Stomach (tissue), 9 donors: ENCODE results near the gene SSTR1. TPM values are rescaled to one million over a fixed set of nuclear protein-coding genes. Genes with fewer than 3 reads are reported as not detected.

ENCODE experiments used
- DNase-seq, 2 donors: peaks; one replicate each; pipeline versions ENCODE4 v3.0.0 to v3.0.0-alpha.2; 2013 to 2019
- H3K27ac ChIP-seq, 5 donors: fragments of 200-600 bp in 4 of 5; sonication (generic) in 4 of 5; one replicate each; pipeline ENCODE4 v1.5.1; 2013 to 2019; ENCODE audit warnings: mild to moderate bottlenecking in 1 of 5, moderate library complexity in 1 of 5
- H3K27me3 ChIP-seq, 3 donors: fragments of 200-600 bp; sonication (generic); one replicate each; pipeline ENCODE4 v1.5.1; 2017 to 2019; ENCODE audit warnings: mixed run types in 1 of 3
- H3K36me3 ChIP-seq, 4 donors: fragments of 200-600 bp; sonication (generic); 1 replicate in 3 of 4; 2 replicates in 1 of 4; pipeline ENCODE4 v1.5.1; 2016 to 2019
- H3K4me1 ChIP-seq, 4 donors: fragments of 200-600 bp; sonication (generic); one replicate each; pipeline ENCODE4 v1.5.1; 2016 to 2019
- H3K4me3 ChIP-seq, 4 donors: fragments of 200-600 bp; sonication (generic) in 3 of 4; one replicate each; pipeline ENCODE4 v1.5.1; 2016 to 2019; ENCODE audit warnings: mild to moderate bottlenecking in 1 of 4
- H3K9me3 ChIP-seq, 4 donors: fragments of 200-600 bp; sonication (generic); one replicate each; pipeline ENCODE4 v1.5.1; 2016 to 2019
- EP300 ChIP-seq: sonication (generic); formaldehyde crosslinking; IDR thresholded peaks from one replicate; pipeline ENCODE4 v1.6.1; 2017; ENCODE audit warnings: antibody characterized with exemption
- POLR2A ChIP-seq, 4 donors: fragments of 450-650 bp; IDR thresholded peaks; one replicate each; pipeline ENCODE4 v1.6.1; 2016; ENCODE audit warnings: antibody characterized with exemption in 4 of 4, control low read depth in 2 of 4, mild to moderate bottlenecking in 1 of 4, moderate library complexity in 1 of 4
- POLR2AphosphoS5 ChIP-seq, 3 donors: sonication (generic); formaldehyde crosslinking; IDR thresholded peaks; one replicate each; pipeline ENCODE4 v1.6.1; 2016; ENCODE audit warnings: antibody characterized with exemption in 3 of 3
- WGBS, 5 donors: extraction: QIAGEN DNeasy Blood & Tissue Kit in 3 of 5; methylation state at CpG; one replicate each; pipeline versions ENCODE4 v1.1.5 to v1.1.7; 2013 to 2018; 5-methylcytosine and 5-hydroxymethylcytosine counted together
- intact Hi-C: fragments of 100-400 bp; cut with DNase I; formaldehyde crosslinking; loops from one replicate; pipeline ENCODE4 v1.15.1; 2023; ENCODE audit warnings: low total_unique reads
- polyA plus RNA-seq, 3 donors: library from polyadenylated mRNA; stranded (reverse); fragments of 200-250 nt; gene quantifications; one replicate each; pipeline ENCODE4 v1.2.3, GENCODE V29; 2013
- total RNA-seq, 5 donors: library from RNA; depleted of rRNA; stranded (reverse); fragments of >200 nt; gene quantifications; one replicate each; pipeline versions ENCODE4 v1.1.0 to v1.2.3, GENCODE V29; 2014 to 2016
- TF ChIP-seq, protein P1 (sequence below), 7 experiments: fragments of 450-650 bp in 4 of 7; fragments of 200-600 bp in 3 of 7; sonication (generic) in 3 of 7; IDR thresholded peaks; one replicate each; pipeline ENCODE4 v1.5.1; 2016 to 2019; ENCODE audit warnings: antibody characterized with exemption in 7 of 7, control low read depth in 2 of 7, mild to moderate bottlenecking in 1 of 7
- donor health status: healthy with polysubstance abuse.
- donor health status: Bipolar disorder and iron deficiency.
- donor health status: healthy.

Gene SSTR1
- total and polyA plus RNA-seq, 8 donors, result 1.1 to 26.1 (median 12.7) TPM

DNA sequence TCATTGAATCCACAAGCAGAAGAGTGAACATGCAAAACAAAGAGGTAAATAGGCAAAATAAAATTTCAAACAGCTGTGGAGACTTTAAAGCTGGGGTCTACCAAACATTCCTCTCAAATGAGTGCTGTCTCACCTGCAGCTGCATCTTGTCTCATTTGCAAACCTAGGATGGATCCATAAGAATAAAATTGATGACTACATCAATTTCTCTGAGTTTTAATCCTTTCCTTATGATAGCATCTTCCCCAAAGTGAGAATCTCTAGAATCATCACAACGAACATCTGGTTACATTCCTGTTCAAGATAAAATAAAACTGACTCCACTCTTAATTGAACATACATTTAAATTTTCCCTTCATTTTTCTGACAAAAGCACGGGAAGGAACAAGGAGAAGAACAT is 18.2 kb downstream of the SSTR1 start:
- H3K27ac ChIP-seq, result no peak overlapping the region
- H3K4me1 ChIP-seq, result no peaks in the 10 kb centered on the region
- H3K9me3 ChIP-seq, result peaks cover 0 to under 1% (median 0%) of the 10 kb centered on the region in 4 donors
- TF ChIP-seq EP300, result no peak
- H3K36me3 ChIP-seq, result no peaks in the 10 kb centered on the region
- H3K4me3 ChIP-seq, result no peak overlapping the region
- no peaks in the 10 kb centered on the region for H3K27me3 ChIP-seq
- DNase-seq, result no peak
- WGBS, 5 donors, result 73 to 85% (median 83%) methylated on average over 2 of the region's 2 CpGs
- intact Hi-C loops, result no loop called here

DNA sequence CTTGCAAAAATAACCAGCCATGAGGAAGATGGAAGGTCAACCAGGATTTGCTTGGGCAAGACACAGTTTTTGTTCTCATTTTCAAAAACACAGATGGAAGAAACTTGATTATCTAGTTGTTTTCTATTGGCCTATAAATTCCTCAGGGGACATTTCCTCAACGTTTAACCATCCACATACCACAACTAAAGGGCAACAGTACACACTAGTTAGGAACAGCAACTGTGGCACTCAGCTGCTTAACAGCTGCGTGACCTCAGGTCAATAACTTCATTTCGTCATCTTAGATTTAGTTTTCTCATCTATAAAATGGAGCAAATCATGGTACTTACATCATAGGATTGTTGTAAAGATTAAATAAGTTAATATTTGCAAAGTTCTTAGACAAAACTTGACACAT is 18.7 kb downstream of the SSTR1 start:
- no peak for DNase-seq
- TF ChIP-seq EP300, result no peak
- TF ChIP-seq, protein P1, sequence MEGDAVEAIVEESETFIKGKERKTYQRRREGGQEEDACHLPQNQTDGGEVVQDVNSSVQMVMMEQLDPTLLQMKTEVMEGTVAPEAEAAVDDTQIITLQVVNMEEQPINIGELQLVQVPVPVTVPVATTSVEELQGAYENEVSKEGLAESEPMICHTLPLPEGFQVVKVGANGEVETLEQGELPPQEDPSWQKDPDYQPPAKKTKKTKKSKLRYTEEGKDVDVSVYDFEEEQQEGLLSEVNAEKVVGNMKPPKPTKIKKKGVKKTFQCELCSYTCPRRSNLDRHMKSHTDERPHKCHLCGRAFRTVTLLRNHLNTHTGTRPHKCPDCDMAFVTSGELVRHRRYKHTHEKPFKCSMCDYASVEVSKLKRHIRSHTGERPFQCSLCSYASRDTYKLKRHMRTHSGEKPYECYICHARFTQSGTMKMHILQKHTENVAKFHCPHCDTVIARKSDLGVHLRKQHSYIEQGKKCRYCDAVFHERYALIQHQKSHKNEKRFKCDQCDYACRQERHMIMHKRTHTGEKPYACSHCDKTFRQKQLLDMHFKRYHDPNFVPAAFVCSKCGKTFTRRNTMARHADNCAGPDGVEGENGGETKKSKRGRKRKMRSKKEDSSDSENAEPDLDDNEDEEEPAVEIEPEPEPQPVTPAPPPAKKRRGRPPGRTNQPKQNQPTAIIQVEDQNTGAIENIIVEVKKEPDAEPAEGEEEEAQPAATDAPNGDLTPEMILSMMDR (IDR thresholded peaks at IDR 0.05), result no peak
- TF ChIP-seq POLR2AphosphoS5 (IDR thresholded peaks at IDR 0.05), result no peak
- no peak for TF ChIP-seq POLR2A (IDR thresholded peaks at IDR 0.05)
- no peak overlapping the region for H3K27ac ChIP-seq
- no peaks in the 10 kb centered on the region for H3K27me3 ChIP-seq
- H3K4me3 ChIP-seq, result no peak overlapping the region
- no peaks in the 10 kb centered on the region for H3K4me1 ChIP-seq
- intact Hi-C loops, result no loop called here
- WGBS, 5 donors, result 67 to 76% (median 72%) methylated on average over 3 of the region's 3 CpGs
- no peaks in the 10 kb centered on the region for H3K36me3 ChIP-seq
- H3K9me3 ChIP-seq, result peaks cover 0 to 3% (median 0%) of the 10 kb centered on the region in 4 donors

DNA sequence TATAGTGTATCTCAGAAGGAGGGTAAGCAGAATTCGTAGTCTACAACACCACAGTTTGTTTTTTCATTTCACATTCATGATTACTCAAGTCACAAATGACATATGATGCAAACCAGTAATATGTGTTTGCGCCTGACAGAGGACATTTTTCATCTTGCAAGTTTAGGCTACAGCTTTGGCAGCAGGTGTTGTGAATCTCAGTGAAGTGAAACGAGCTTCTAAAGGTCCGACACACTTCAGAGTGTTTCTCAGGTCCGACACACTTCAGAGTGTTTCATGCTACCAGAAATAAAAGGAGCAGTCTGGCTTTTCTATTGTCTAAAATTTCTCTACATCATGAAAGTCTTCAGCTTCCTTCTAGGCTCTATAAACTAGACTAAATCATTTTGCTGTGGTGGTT is 25.5 kb downstream of the SSTR1 start:
- Histone ChIP-seq H3K36me3 (no peaks in the 10 kb centered on the region), H3K4me1 (no peaks in the 10 kb centered on the region), H3K27ac (no peak overlapping the region), H3K4me3 (no peak overlapping the region), H3K27me3 (no peaks in the 10 kb centered on the region), H3K9me3 (peaks cover 0 to 3% (median 0%) of the 10 kb centered on the region in 4 donors)
- no peak for DNase-seq
- WGBS, 5 donors, result 63 to 70% (median 65%) methylated on average over 5 of the region's 5 CpGs
- TF ChIP-seq EP300 (no peak), POLR2AphosphoS5 (IDR thresholded peaks at IDR 0.05) (no peak), POLR2A (IDR thresholded peaks at IDR 0.05) (no peak)
- TF ChIP-seq, protein P1 (IDR thresholded peaks at IDR 0.05), result no peak
- intact Hi-C loops, result no loop called here

DNA sequence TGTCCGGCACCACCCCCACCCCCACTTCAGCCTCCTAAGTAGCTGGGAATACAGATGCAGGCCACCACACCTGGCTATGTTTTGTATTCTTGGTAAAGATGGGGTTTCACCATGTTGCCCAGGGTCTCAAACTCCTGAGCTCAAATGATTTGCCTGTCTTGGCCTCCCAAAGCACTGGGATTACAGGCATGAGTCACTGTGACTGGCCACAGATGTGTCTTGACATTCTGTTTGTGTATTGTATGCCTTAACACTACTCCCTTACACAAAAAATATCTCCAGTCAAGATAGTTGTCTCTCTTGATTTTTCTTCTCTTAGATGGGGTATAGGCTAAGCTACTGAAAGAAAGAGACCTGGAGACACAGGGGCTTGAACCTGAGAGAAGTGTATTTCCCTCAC is 30.6 kb downstream of the SSTR1 start:
- Histone ChIP-seq H3K27me3 (no peaks in the 10 kb centered on the region), H3K36me3 (no peaks in the 10 kb centered on the region), H3K4me1 (no peaks in the 10 kb centered on the region), H3K9me3 (no peaks in the 10 kb centered on the region), H3K27ac (no peak overlapping the region), H3K4me3 (no peak overlapping the region)
- no peak for DNase-seq
- 65 to 100% (median 73%) methylated on average over 1 of the region's 1 CpG for WGBS, 5 donors
- intact Hi-C loops, result no loop called here
- TF ChIP-seq, protein P1 (IDR thresholded peaks at IDR 0.05), result no peak
- TF ChIP-seq EP300, result no peak
- TF ChIP-seq POLR2A (IDR thresholded peaks at IDR 0.05), result no peak
- TF ChIP-seq POLR2AphosphoS5 (IDR thresholded peaks at IDR 0.05), result no peak

DNA sequence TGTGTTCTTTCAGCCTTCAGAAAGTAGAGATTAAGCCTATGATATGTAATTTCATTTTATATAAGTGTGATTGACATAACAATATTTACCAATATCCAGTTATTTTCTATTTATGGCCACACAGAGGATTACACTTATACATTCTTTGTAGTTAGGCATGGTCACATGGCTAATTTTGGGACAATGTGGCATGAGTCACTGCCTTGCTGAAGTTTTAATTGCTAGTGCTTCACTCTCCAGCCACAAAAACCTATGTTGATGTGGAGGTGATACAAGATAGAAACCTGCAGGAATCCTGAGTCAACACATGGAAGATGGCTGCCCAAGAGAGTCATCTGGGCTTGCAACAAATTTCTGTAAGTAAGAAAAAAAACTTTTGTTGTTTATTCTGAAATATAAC is 31.2 kb downstream of the SSTR1 start:
- H3K4me1 ChIP-seq, result no peaks in the 10 kb centered on the region

More for the DNA sequence above, 31.2 kb downstream of the SSTR1 start:
- no peak overlapping the region for H3K4me3 ChIP-seq
- intact Hi-C loops, result no loop called here
- no peak overlapping the region for H3K27ac ChIP-seq
- H3K9me3 ChIP-seq, result no peaks in the 10 kb centered on the region
- H3K36me3 ChIP-seq, result no peaks in the 10 kb centered on the region
- TF ChIP-seq EP300 (no peak), POLR2A (IDR thresholded peaks at IDR 0.05) (no peak), POLR2AphosphoS5 (IDR thresholded peaks at IDR 0.05) (no peak)
- TF ChIP-seq, protein P1 (IDR thresholded peaks at IDR 0.05), result no peak
- H3K27me3 ChIP-seq, result no peaks in the 10 kb centered on the region
- no peak for DNase-seq
